Embryonic facial prominence (tissue), 1 donor: ENCODE measurements around the gene TMEM212.
"Not testable (repeated sequence)": the region's sequence is repeated elsewhere in the genome, so short reads cannot be mapped to it uniquely, and the experiment has no call there.

Source experiments
- DNase-seq: peaks from one replicate; pipeline ENCODE4 v3.0.0-alpha.2; 2016; ENCODE audit errors: extremely low spot score

Gene TMEM212

DNA sequence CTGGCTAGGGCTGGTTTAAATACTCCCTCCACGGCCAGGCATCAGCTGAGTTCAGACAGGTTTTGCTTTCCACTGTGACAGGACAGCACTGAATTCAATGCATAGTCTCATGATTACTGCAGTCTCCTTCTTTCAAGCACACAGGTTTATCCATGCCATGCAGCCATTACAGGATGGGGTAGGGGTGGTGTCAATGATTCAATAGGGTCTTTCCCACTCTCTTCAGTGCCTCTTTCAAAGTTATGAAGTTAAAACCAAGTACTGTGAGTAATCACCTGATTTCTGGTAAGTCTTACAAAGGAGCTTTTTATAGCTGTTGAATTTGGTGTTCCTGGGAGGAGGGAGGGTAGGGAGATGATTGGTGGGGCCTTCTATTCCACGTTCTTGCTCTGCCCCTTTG, 47.2 kb downstream of the TMEM212 start:
- no peak for DNase-seq

DNA sequence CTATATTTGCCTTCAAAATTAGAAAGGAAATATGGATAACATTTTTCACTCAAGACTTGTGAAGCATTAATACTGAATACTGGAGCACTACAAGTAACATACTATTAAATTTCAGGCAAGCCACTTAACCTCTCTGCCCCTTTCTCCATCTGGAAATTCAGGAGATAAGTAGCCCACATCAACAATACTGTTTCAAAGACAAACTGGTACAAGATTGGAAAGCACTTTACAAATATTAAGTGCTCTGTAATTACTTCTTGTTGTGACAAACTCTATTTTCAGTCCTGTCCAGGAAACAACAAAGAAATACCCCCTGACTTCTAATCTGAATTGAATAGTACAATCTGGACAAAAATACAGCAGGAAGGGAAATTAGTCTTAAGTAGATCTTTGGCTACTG, 49.3 kb downstream of the TMEM212 start:
- no peak for DNase-seq

DNA sequence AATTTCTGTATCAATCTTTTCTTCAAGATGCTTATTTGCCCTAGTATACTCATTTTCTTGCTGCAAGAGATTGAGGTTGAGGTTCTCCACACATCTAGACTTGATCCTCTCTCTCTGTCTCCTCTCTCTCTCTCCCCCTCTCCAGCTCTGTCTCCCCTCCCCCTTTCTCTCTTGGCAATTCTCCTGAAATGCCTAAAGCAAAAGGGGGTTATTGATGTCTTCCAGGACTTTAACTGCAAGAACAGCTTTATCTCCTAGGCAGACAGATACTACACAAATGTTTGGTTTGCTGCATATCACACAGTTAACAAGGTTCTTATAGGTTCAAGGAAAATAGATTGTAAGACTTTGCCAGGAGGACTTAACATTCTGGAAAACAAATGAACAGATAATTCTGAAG, 52.1 kb downstream of the TMEM212 start:
- no peak for DNase-seq

DNA sequence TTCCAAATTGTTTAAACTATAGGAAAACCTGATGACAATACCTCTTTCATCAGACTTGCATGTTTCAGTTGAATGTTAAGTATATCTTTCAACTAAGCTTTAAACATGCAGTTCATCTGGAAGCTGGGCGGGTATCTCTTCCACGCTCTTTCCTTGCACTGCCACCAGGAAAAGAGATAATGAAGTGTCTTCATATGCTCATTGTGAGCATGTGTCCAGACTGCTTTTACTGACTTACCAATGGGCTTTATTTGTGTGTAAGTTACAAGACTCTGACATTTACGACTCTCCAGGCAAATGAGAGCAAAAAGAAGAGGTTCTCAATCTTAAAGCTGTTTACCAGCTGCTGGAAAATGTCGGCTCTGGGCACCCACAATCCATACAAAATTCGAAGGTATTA, 52.8 kb downstream of the TMEM212 start:
- DNase-seq, result no peak

DNA sequence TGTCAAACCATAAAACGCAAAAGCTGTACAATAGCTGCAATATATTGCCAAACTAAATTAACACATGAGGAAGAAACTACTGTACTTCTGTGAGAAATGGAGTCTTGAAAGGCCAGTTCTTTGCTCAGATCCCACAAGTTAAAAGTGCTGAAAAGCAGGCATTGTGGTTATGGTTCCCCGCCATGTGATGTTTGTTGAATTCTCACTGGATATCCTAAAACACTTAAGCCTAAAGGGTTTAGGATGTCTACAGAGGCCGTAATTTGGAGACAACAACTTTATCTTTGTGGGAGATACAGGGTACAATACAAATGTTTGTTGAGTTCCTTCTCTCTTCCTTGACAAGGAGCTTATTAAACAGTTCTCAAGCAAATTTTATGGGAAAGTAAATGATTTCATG, 53.2 kb downstream of the TMEM212 start:
- no peak for DNase-seq

DNA sequence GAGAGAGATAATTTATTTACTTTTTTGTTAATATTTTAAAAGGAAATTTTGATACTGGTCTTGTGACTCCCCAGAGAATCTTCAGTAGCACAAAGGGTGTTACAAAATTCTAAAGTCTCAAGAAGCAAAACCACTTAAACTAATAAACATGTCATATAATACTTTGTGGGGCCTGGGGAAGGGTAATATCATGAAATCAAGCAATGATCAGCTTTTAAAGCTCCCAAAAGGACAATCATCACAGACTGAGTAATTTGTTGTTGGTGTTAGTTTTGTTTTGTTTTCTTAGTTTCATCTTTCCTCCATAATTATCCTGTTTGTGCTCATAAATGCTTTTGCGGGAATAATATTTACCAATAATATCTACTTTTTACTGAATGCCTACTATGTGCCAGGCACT, 55.0 kb downstream of the TMEM212 start:
- DNase-seq, result no peak

DNA sequence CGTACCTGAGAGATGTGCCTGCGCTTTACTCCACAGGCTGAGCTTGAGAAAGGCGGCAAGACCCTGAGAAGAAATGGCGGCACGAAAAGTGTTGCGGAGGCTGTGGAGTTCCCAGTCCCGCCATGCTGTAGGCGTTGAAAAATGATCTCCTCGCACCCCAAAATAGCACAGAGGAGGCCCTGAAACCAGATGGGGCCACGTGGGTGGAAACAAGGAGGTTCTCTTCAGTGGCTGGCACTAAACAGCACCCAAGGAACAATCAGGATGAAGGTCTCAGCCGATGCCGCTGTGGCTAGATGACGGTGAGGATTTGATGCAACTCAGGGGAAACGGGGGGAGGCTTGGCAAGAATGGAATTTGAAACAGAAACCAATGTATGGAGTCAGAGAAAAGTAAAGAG, 57.3 kb downstream of the TMEM212 start:
- DNase-seq, result no peak

DNA sequence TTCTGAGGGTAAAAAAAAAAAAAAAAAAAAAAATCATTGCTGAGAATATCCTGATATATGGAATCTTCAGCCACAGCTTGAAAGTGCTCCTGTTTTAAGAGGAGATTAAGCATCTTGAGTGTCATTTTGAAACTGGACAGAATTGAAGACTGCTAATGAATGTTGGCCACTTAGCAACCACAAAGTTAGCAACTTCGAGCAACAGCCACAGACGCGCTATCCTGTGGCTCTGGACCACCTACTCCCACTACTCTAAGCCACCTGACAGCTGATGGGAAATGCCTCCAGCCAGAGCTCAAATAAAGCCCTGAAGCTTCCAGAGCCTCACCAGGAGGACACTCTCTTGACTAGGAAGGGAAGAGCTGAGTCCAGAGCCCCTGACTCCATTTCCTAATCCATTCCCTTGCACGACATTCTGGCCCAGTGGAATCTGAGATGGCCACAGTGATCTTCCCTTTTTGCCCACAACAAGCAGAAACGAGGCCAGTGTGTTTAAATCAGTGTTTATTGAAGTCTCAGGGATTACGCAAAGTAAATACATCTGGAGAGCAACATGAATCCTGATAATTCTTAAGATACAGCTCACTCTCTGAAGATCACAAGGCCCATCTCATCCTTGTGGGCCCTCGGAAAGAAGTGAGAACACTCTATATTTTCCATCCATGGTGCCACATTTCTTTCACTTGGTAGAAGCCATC, 58.6 kb downstream of the TMEM212 start:
- DNase-seq, result no peak

DNA sequence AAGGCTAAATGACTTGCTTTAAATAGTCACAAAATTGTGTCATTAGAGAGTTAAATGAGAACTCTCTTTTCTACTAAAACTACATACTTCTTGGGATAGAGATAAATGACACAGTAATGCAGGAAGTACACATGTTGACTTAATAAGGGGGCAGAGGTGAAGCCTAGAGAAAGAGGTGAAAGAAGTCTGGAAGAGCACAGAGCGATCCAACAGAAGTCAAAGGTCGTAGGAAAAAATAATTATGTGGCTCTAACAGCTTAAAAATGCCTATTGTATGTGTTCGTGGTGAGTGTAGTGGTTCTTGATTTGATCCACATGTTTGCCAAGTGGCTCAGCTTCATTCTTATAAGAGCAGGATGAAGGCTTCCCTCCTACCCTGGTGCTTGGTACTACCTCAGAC, 61.7 kb downstream of the TMEM212 start:
- no peak for DNase-seq

DNA sequence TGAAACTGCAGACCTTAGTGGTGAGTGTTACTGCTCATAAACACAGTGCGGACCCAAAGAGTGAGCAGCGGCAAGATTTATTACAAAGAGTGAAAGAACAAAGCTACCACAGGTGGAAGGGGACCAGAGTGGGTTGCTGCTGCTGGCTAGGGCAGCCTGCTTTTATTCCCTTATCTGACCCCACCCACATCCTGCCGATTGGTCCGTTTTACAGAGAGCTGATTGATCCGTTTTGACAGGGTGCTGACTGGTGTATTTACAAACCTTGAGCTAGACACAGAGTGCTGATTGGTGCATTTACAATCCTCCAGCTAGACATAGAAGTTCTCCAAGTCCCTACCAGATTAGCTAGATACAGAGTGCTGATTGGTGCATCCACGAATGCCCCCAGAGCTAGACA, 63.4 kb downstream of the TMEM212 start:
- DNase-seq, result not testable (repeated sequence)

DNA sequence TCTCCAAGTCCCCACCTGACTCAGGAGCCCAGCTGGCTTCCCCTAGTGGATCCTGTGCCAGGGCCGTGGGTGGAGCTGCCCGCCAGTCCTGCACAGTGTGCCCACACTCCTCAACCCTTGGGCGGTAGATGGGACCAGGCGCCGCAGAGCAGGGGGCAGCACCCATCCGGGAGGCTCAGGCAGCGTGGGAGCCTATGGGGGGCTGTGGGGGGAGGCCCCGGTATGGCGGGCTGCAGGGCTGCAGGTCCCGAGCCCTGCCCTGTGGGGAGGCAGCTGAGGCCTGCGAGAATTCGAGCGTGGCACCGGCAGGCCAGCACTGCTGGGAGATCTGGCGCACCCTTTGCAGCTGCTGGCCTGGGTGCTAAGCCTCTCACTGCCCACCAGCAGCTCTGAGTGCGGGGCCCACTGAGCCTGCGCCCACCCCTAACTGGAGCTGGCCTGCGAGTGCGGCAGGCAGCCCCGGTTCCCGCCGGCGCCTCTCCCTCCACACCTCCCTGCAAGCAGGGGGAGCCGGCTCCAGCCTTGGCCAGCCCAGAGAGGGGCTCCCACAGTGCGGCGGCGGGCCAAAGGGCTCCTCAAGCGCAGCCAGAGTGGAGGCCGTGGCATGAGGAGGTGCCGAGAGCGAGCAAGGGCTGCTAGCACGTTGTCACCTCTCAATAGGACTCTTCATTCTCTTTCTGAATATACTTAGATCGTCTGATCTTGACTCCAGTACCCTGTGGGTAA, 64.0 kb downstream of the TMEM212 start:
- no peak for DNase-seq

DNA sequence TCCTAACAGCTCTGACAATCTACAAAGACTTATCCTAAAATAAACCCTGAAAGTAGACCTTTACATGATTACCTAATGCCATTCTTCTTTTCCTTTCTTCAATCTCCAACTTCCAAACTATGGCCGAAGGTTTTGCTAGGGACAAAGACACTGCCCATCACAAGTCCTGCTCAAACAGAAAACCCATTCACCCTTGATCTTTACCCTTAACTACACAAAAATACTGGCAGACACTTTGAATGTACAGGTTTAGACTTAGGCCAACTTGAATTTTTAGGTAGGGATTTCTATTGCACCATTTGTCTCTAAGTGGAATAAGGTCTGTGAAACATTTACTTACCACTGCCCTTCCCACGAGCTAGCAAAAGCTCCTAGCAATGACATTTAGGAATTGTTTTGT, 64.6 kb downstream of the TMEM212 start:
- no peak for DNase-seq

DNA sequence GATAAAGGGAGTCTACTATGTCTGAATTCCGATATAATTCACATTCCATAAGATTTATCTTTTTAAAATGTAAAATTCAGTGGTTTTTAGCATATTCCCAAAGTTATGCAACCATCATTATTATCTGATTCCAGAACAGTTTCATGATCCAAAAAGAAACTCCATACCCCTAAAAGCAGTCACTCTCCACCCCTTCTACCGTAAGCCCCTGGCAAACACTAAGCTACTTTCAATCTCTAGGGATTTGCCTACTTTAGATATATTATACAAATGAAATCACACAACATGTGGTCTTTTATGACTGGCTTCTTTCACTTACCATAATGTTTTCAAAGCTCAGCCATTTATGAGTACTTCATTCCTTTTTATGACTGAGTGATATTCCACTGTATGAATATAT, 65.6 kb downstream of the TMEM212 start:
- no peak for DNase-seq
